ENCODE data around the gene GOLPH3. TPM values are rescaled to one million over a fixed set of nuclear protein-coding genes. Genes with fewer than 3 reads are reported as not detected.
A peak's percentile ranks its signal among the peaks of the same experiment; 100 is the strongest.
"Not testable (repeated sequence)": the region's sequence is repeated elsewhere in the genome, so short reads cannot be mapped to it uniquely, and the experiment has no call there.

Gene GOLPH3
- total RNA-seq, 2 experiments from 2014 or later, result 68.0 to 72.6 TPM

DNA sequence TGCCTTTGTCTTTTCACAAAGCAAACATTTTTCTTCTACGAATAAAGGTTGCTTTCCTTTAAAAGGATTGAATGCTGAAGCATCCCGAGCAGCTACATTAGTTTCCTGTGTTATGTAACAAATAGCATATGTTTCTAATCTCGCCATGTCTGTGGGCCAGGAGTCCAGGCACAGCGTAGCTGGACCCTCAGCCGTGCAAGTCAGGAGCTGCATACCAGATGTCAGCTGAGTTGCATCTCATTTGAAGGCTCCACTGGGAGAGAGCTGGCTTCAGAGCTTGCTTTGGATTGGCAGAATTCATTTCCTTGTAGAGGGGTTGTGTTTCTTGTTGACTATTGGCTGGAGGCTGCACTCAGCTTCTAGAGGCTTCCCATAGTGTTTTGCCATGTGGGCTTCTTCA is 16.0 kb upstream of the GOLPH3 start:
- Mint-ChIP-seq H3K9me3 (no peaks in the 10 kb centered on the region), H3K4me1 (no peaks in the 10 kb centered on the region), H3K36me3 (no peaks in the 10 kb centered on the region), H3K27ac (no peak overlapping the region), H3K27me3 (peaks cover 16% of the 10 kb centered on the region), H3K4me3 (no peak overlapping the region)
- DNase-seq, result no peak

DNA sequence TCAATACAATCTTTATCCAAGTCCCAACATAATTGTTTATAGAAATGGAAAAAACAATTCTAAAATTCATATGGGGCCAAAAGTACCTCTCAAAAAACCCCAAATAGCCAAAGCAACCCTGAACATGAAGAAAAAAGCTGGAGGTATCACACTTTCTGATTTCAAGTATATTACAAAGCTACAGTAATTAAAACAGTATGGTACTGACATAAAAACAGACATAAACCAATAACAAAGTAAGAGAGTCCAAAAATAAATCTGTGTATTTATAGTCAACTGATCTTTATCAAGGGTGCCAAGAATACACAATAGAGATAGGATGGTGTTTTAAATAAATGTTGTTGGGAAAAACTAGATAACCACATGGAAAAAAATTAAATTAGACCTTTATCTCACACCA is 13.6 kb upstream of the GOLPH3 start:
- DNase-seq, result no peak
- no peak overlapping the region for H3K27ac Mint-ChIP-seq
- H3K36me3 Mint-ChIP-seq, result no peaks in the 10 kb centered on the region
- H3K27me3 Mint-ChIP-seq, result no peaks in the 10 kb centered on the region
- no peak overlapping the region for H3K4me3 Mint-ChIP-seq
- H3K4me1 Mint-ChIP-seq, result no peaks in the 10 kb centered on the region
- no peaks in the 10 kb centered on the region for H3K9me3 Mint-ChIP-seq

DNA sequence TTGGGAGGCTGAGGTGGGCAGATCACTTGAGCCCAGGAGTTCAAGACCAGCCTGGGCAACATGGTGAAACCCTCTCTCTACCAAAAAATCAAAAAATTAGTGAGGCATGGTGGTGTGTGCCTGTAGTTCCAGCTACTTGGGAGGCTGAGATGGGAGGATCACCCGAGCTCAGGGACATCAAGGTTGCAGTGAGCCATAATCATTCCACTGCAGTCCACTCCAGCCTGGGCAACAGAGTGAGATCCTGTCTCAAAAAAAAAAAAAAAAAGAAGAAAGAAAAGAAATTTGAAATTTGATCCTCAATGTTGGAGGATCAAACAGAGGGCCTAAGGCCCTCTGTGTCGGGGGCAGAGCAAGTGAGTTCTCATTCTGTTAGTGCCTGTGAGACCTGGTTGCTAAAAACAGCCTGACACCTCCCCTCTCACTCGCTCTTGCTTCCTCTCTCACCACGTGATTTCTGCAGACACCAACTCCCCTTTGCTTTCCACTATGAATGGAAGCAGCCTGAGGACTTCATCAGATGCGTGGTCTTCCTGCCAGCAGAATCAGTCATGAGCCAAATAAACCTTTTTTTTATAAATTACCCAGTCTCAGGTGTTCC is 8.4 kb upstream of the GOLPH3 start:
- DNase-seq, result no peak
- H3K27ac Mint-ChIP-seq, result no peak overlapping the region
- peaks cover 7% of the 10 kb centered on the region for H3K27me3 Mint-ChIP-seq
- H3K9me3 Mint-ChIP-seq, result no peaks in the 10 kb centered on the region
- H3K36me3 Mint-ChIP-seq, result no peaks in the 10 kb centered on the region
- no peaks in the 10 kb centered on the region for H3K4me1 Mint-ChIP-seq
- H3K4me3 Mint-ChIP-seq, result no peak overlapping the region

DNA sequence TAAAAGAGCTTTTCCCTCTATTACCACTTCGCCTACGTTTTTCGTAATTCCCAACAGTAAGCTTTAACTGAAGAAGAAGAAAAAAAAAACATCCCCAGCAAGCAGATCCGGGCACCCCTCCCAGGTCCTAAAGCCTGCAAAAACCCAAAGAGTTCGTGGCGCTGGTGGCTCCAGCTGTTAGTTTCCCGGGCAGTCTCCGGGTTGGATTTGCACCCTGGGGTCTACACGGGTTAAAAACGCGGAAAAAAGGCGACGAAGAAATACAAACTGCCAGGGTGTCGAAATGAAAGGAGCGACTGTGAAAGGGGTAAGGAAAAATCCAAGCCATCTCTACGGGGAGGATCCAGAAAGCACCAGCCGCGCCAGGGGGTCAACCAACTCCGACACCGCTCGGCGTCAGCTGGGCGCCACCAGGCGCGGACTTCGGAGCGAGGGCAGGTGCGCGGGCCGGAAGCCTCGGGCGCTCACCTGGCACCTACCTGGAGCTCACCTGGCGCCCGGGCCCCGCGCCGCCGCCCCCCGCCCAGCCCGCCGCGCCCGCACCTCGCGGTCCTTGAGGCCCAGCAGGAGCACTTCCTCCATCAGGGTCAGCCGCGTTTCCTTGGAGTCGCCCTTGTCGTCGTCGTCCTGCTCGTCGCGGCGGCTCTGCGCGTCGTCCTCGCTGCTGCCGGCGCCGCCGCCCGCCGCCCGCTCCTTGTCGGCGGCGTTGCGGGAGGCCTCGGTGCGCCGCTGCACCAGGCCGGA is 680 bp downstream of the GOLPH3 start:
- Mint-ChIP-seq H3K4me1 (peaks cover 31% of the 10 kb centered on the region), H3K27me3 (peaks cover 3% of the 10 kb centered on the region), H3K4me3 (peak overlapping the region; percentile 99), H3K27ac (peak overlapping the region; percentile 93), H3K36me3 (peaks cover 36% of the 10 kb centered on the region), H3K9me3 (no peaks in the 10 kb centered on the region)
- peak; percentile 26 for DNase-seq

DNA sequence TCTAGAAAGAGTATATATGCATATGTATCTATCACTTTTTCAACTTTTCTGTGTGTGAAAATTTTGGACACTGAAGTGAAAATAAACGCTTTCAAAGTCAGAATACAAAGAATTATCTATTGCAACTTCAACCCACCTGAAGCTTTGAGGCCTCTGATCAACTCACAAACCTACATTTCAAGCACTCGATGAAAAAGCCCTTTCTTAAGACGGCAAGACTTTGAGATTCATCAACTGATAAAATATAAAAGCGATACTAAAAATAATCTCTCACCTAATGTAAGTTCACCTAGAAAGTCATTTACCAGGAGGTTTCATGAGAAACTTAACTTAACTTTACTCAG is 1.2 kb downstream of the GOLPH3 start:
- Mint-ChIP-seq H3K9me3 (no peaks in the 10 kb centered on the region), H3K36me3 (peaks cover 39% of the 10 kb centered on the region), H3K4me3 (peak overlapping the region; percentile 99), H3K27me3 (no peaks in the 10 kb centered on the region), H3K4me1 (peaks cover 33% of the 10 kb centered on the region), H3K27ac (peak overlapping the region; percentile 93)
- DNase-seq, result no peak

DNA sequence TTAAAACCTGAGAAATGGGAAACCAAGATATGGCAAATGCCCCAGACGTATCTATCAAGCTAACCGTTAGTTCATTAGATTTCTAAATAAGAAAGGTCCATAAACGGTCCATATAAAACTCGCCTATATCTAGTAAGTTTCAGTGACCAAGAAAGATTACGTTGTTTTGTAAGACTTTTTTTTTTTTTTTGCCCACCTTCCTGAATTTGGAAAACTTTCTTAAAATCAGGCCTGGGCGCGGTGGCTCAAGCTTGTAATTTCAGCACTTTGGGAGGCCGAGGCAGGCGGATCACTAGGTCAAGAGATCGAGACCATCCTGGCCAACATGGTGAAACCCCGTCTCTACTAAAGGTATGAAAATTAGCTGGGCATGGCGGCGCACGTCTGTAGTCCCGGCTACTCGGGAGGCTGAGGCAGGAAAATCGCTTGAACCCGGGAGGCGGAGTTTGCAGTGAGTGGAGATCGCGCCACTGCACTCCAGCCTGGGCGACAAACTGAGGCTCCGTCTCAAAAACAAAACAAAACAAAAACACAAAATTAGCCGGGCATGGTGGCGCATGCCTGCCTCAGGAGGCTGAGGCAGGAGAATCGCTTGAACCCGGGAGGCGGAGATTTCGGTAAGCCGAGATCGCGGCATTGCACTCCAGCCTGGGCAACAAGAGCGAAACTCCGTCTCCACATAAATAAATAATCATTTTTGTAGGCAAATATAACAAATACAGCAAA is 1.8 kb downstream of the GOLPH3 start:
- peak overlapping the region; percentile 99 for H3K4me3 Mint-ChIP-seq
- H3K4me1 Mint-ChIP-seq, result peaks cover 33% of the 10 kb centered on the region
- peak overlapping the region; percentile 93 for H3K27ac Mint-ChIP-seq
- not testable (repeated sequence) for H3K27me3 Mint-ChIP-seq, H3K9me3 Mint-ChIP-seq
- DNase-seq, result peak; percentile 22
- peaks cover 41% of the 10 kb centered on the region for H3K36me3 Mint-ChIP-seq

DNA sequence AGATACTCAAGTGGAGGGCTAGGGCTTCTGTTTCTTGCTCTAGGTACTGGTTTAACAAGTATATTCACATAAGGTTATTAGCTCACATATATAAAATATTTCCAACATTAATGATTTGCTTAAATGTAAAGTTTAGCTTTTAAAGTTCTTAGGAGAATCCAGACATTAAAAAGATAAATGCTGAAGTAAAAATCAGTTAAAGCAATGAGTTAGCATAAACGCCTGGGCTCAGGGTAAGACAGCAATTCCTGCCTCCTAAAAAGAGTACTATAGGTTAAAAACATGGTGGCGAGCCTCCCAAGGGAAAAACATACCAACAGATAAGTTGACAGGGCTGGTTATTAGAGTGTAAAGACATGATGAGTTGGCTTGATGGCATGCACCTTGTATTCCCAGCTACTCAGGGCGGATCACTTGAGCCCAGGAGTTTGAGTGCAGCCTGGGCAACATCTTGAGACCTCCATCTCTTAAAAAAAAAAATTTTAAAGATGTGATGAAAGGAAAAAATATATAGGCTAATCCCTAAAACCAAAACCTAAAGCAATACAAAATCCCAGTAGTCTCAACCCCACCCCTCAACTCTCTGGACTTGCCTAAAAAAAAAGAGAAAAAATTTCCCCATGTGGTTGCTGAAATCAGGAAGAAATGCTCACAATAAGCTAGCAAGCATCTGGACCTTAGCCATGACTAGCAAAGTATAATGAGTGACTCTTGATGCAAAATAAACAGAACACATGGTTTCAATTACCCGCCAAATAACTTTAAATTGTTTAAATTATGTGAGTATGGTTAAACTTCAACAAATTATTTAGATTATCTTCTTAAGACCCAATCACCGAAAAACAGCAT is 3.6 kb downstream of the GOLPH3 start:
- Mint-ChIP-seq H3K27me3 (no peaks in the 10 kb centered on the region), H3K4me1 (peaks cover 38% of the 10 kb centered on the region), H3K4me3 (no peak overlapping the region), H3K27ac (peak overlapping the region; percentile 19), H3K36me3 (peaks cover 52% of the 10 kb centered on the region), H3K9me3 (no peaks in the 10 kb centered on the region)
- no peak for DNase-seq

DNA sequence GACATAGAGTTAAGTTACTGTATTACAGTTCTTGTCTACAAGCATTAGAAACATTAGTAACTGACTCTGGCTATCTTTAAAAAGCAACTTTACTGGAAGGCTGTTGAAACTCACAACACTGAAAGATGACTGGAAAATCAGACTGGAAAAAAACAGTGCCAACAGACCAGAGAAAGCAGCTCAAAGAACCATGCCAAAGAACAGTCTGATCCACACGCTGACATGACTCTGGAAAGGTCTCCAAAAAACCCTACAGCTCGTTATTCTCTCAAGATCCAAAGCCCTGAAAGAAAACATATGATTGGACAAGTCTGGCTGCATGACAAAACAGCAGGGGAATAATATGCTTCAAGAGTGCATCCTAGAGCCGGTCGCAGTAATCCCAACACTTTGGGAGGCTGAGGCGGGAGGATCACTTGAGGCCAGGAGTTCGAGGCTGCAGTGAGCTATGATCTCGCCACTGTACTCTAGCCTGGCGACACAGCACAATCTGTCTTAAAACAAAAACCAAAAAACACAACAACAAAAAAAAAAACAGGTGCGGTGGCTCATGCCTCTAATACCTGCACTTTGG is 5.6 kb downstream of the GOLPH3 start:
- Mint-ChIP-seq H3K36me3 (peaks cover 62% of the 10 kb centered on the region), H3K27ac (no peak overlapping the region), H3K9me3 (no peaks in the 10 kb centered on the region), H3K4me3 (no peak overlapping the region), H3K4me1 (peaks cover 49% of the 10 kb centered on the region), H3K27me3 (no peaks in the 10 kb centered on the region)
- no peak for DNase-seq

DNA sequence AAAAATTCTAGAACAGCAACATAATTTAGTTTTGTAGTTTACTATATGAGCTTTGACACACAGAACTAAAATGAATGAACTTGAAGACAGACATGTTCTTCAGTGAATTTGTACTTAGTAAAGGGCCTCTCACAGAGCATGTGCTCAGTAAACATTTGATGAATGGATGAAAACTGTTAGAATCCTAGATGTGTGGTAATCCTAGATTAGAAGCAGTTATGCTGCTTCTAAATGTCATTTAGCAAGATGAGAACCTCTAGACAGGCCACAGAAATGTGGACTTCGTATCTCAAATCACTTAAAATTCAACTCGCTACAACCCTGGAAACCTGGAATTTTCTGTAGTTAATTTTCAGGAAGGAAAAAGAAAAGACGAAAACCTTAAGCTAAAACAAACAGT is 8.5 kb downstream of the GOLPH3 start:
- no peak overlapping the region for H3K4me3 Mint-ChIP-seq
- H3K36me3 Mint-ChIP-seq, result peaks cover 52% of the 10 kb centered on the region
- H3K4me1 Mint-ChIP-seq, result peaks cover 48% of the 10 kb centered on the region
- H3K27me3 Mint-ChIP-seq, result no peaks in the 10 kb centered on the region
- H3K27ac Mint-ChIP-seq, result no peak overlapping the region
- peaks cover 1% of the 10 kb centered on the region for H3K9me3 Mint-ChIP-seq
- DNase-seq, result no peak

DNA sequence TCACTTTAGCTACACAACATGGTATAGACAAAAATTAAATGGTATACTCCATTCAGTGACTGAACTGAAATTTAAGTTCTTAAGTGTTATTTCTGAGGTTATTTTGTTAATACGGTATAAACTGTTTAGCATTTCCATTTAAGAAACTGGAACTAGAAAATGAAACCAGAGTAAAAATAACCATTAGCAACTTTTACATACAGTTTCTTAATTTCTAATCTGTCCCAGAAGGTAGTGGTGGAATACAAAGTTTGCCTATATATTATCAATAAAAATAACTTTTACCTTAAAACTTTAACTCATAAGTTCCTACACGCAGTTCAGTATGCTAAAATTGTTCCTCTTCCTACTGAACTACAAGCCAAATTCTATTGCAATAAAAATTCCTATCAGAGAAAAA is 10.3 kb downstream of the GOLPH3 start:
- H3K4me1 Mint-ChIP-seq, result peaks cover 42% of the 10 kb centered on the region
- H3K36me3 Mint-ChIP-seq, result peaks cover 40% of the 10 kb centered on the region
- no peak for DNase-seq
- no peak overlapping the region for H3K27ac Mint-ChIP-seq
- H3K4me3 Mint-ChIP-seq, result no peak overlapping the region
- H3K9me3 Mint-ChIP-seq, result peaks cover 1% of the 10 kb centered on the region
- no peaks in the 10 kb centered on the region for H3K27me3 Mint-ChIP-seq

DNA sequence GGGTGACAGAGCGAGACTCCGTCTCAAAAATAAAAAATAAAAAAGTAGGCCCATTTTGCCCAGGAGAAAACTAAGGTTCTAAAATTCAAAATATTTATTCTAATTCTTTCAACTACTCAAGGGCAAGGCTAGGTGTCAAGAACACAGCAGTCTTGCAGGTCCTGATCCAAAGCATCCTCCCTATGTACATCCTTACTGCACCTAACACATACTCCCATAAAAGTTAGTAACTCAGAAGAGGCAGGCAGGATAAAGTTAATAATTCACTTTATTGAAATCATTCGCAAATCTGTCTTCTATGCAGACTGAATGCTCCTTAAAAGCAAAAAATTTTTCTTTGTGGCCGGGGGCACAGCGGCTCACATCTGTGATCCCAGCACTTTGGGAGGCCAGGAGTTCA is 11.1 kb downstream of the GOLPH3 start:
- Mint-ChIP-seq H3K9me3 (peaks cover 1% of the 10 kb centered on the region), H3K27ac (no peak overlapping the region), H3K4me1 (peaks cover 36% of the 10 kb centered on the region), H3K27me3 (no peaks in the 10 kb centered on the region), H3K4me3 (no peak overlapping the region), H3K36me3 (peaks cover 33% of the 10 kb centered on the region)
- no peak for DNase-seq

DNA sequence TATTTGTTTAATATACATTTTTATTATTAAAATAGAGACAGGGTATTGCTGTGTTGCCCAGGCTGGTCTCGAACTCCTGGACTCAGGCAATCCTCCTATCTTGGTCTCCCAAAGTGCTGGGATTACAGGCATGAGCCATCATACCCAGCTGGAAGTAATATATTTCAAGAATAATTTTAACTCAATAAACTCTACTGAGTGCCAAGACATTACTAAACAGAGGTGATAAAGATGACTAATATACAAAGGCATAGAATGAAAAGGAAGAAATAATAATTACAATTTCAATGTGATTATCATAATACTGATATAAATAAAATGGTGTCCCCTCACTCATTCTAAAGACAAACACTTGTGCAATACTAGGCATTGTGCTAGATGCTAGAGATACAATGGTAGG is 13.9 kb downstream of the GOLPH3 start:
- peaks cover 28% of the 10 kb centered on the region for H3K36me3 Mint-ChIP-seq
- DNase-seq, result no peak
- no peaks in the 10 kb centered on the region for H3K27me3 Mint-ChIP-seq
- H3K9me3 Mint-ChIP-seq, result peaks cover 1% of the 10 kb centered on the region
- H3K4me3 Mint-ChIP-seq, result no peak overlapping the region
- H3K27ac Mint-ChIP-seq, result no peak overlapping the region
- H3K4me1 Mint-ChIP-seq, result peaks cover 28% of the 10 kb centered on the region

DNA sequence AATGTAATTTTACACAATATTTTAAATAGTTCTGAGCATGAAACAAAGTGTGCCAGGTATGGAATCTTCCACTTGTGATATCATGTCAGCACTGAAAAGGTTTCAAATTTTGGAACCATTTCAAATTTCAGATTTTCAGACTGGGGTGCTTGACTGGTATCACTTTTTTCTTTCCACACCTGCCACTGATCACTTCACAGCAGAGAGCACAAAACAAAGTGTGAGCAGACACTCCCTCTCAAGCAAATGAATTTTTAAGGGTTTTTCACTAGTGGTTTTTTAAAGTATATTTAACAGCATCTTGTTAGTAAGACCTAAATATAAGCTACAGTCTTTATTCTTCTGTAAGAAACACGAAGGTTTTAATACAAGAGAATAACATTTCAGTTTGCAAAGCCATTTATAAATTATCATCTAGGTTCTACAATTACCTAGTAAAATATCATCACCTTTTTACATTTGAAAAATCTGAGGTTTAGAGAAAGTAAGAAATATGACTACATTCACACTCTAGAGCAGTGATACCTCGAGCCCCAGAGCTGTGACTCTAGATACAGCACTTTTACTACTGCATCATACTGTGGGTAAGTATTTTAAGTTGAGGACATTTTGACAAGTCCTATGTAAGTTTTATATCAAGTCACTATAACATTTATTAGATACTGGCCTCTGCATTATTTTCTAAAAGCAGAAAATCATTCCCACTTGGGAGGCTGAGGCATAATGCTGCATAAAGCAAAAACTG is 14.6 kb downstream of the GOLPH3 start:
- DNase-seq, result no peak
- peaks cover 30% of the 10 kb centered on the region for H3K4me1 Mint-ChIP-seq
- H3K36me3 Mint-ChIP-seq, result peaks cover 30% of the 10 kb centered on the region
- no peaks in the 10 kb centered on the region for H3K27me3 Mint-ChIP-seq
- no peak overlapping the region for H3K4me3 Mint-ChIP-seq
- no peak overlapping the region for H3K27ac Mint-ChIP-seq
- peaks cover 1% of the 10 kb centered on the region for H3K9me3 Mint-ChIP-seq

DNA sequence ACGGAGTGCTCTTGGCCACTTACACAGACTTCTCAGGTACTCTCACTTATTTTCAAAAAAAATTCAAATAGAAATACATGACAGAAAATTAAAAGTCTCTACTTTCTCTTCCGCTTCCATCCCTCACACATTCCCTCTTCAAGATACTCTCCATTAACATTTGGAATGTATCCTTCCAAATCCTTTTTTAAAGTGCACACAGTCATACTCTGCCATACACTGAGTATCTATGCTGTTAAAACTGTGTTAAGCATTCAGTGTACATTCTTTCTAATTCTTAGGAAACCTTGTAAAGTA is 15.5 kb downstream of the GOLPH3 start:
- Mint-ChIP-seq H3K36me3 (peaks cover 25% of the 10 kb centered on the region), H3K27me3 (no peaks in the 10 kb centered on the region), H3K9me3 (peaks cover 1% of the 10 kb centered on the region), H3K4me3 (no peak overlapping the region), H3K27ac (no peak overlapping the region), H3K4me1 (peaks cover 29% of the 10 kb centered on the region)
- DNase-seq, result no peak
